Stimulated activated CD4-positive, alpha-beta T cell treated with anti-CD3 and anti-CD28 coated beads, TNF-alpha, amount 100 ng/mL, for 1 hour (primary cell): Measurements from ENCODE around the gene SLC9A9.
"Not testable (repeated sequence)": the region's sequence is repeated elsewhere in the genome, so short reads cannot be mapped to it uniquely, and the experiment has no call there.

Experiments
- DNase-seq, 3 donors: peaks; one replicate each; pipeline ENCODE4 v3.0.0-alpha.2; 2020; ENCODE audit warnings: low read depth in 3 of 3, low spot score in 1 of 3

Gene SLC9A9

DNA sequence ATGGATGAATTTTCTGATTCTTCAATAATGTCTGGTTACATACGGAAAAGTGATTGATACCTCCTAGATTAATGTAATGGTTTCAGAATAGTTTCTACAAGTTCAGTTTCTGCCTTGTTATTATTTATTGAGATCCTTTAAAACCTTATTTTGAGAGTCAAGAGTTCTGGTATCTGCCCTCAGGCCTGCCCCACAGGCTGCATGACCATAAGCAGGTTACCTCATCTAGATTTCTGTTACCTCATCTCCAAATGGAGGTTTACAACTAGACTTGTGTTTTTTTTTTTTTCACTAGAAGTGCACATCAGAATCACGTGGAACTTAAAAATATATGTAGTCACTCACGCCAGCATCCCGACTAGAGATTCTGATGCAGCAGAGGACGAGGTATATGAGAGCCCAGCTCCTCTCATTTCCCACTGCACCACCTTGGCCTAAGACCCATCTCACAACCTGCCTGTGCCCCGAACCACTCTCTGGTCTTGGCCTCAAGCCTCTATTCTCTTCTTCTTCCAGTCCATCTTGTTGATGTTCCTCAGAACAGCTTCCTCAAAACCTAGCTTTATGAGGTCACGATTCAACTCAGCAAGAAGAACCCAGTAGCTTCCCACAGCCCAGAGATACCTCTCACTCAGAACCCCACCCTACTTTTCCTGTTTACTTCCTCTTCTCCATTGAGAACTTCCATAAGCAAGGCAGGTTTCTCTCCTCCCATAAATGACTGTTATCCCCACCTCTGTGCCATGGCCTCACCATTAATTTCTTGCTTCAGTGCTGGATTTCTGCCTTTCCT lies 375.3 kb downstream of the SLC9A9 start:
- no peak for DNase-seq

DNA sequence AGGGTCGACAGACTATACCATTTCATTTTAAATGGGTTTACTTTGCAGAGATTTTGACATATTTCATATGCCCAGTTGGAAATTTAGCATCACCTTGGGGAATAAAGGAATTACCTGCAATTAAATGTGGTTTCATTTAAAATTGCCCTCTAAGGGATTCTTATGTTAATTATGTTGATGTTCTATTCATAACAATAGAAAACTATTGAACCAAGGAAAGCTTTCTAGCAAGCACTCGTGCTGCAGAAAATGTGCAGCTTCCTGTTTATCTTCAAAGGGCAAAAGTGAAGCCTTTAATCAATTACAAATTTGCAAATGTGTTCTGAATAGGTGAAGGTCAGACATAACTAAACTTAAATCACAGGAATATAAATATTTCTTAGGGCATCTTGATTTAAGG lies 376.6 kb downstream of the SLC9A9 start:
- DNase-seq, result no peak

DNA sequence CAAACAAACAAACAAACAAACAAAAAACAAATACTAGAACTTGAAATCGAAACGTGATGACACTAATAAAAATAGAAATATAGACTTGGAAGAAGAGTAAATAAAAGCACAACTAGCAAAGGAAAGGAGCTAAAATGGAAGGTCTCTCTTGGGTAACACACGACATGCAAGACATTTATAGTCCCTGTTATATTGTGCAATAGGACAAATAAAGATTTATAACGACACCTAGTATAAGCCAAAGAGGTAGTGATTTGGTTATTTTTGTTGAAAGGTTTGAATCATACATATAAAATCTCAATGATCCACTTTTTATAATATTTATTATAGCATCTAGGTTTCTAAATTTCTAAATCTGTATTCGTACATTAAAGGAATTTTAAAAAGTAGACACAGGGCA lies 379.1 kb downstream of the SLC9A9 start:
- DNase-seq, result no peak

DNA sequence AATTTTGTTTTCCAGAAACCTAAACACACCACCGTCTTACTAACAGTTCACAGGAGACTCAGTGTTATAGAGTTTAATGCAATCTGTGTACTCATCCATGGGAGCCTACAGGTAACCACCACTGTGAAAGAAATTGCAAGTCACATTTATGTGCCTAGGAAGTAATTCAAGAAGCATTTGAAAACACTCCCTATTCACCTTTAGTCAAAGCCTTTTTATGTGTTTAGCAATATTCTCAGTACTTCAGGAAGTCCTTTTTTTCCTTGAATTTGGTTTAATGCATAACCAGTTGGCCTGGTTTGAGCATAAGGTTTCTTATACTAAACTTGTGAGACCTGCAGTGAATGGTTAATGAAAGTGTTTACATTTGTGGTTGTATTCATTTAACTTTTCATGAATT lies 382.6 kb downstream of the SLC9A9 start:
- no peak for DNase-seq

DNA sequence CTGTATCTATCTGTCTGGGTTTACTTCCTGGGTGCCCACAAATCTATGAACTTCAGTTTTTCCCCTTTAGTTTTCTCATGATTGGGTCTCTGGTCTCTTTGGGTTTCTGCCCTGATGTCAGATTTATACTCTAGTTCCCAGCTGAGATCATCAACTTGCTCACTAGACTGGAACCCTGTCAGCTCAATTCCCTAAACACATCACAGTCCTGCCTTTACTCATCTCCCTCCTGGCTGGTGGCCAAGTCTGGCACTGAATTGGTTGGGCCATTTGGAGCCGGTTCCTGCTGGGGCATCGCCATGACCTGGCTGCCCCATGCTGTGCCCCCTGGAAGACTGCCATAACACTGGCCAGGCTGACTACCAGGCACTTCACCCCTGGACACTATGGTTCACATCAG lies 383.4 kb downstream of the SLC9A9 start:
- DNase-seq, result no peak

DNA sequence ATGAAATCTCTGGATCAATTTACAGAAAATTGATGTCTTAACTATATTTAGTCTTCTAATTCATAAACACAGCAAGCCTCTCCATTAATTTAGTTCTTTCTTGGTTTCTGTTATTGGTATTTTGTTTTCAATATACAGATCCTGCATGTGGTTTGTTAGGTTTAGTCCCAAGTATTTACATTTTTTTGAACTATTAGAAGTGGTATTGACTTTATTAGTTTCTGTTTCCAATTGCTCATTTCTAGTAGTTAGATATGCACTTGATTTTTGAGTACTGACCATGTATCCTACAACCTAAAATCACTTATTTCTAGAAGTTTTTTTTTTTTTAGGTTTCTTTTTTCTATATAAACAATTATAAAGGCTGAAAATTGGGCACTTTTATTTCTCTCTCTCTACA lies 392.8 kb downstream of the SLC9A9 start:
- no peak for DNase-seq

DNA sequence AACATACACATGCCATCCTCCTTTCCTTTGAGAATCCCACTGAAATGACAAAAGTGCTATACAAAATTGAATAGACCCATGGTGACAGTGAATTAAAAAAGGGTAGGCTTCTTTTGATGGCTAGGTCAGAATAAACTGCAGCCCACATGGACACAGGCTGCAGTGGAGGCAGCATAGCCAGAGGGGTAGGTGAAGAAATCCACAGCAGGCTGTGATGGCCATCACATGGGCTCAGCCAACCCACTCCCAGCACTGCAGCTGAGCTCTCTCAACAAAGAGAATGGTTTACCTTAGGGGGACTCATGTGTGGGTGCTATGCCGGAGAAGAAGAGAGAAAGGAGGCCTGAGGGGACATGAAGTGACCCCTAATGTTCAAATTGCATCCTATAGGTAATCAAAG lies 397.6 kb downstream of the SLC9A9 start:
- DNase-seq, result no peak

DNA sequence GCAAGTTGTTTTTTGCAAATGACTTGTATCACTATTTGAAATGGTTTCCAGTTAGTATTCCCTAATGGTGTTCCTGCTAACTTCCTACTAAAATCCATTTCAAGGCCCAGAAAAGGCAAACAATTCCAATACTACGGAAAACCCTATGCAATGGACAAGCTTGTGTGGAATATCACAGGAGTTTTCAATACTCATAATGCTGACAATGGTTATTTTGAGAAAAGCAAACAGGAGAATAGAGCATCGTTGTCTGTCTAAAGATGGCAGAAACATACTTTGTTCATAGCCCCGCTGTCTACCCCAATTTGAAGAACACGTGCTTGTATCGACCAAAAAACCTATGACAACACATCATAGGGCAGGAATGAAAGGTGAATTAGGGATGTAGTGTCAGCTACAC lies 400.8 kb downstream of the SLC9A9 start:
- no peak for DNase-seq

DNA sequence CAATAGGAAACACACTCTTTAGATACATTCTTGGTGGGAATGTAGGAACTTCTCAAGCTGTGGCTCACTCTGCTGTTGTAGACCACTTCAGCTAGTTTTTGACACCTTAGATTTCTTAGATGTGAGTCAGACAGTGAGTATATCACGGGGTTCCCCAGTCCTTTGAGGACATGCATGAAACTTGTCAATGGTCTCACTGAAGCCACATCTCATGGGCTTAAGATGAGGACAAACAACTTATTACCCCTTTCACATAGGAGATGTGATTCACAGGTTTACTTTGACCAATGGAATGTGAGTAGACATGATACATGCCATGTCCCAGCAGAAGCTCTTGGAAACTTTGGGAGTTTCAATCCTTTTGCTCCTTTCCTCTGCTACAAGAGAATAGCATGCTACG lies 403.1 kb downstream of the SLC9A9 start:
- DNase-seq, result no peak

DNA sequence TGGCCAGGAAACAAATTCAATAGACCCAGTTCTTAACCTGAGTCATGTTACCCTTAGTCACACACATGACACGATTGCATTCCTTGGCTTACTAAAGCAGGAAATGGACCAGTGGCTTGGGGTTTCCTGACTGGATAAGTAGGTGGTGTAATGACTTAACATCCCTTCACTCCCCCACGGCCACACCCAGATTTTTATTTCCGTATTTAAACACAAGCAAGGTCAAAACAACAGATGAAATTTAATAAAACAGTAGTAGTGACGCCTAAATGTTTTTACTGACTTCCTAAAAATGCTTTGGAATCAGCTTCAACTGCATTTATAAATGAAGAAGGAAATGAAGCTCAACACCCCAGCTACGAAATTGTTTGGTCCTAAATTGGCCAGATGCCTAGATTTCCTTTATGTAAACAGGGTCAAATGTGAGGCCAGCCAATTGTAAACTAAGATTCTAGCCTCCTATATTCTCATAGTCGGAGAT lies 404.4 kb downstream of the SLC9A9 start:
- DNase-seq, result no peak

DNA sequence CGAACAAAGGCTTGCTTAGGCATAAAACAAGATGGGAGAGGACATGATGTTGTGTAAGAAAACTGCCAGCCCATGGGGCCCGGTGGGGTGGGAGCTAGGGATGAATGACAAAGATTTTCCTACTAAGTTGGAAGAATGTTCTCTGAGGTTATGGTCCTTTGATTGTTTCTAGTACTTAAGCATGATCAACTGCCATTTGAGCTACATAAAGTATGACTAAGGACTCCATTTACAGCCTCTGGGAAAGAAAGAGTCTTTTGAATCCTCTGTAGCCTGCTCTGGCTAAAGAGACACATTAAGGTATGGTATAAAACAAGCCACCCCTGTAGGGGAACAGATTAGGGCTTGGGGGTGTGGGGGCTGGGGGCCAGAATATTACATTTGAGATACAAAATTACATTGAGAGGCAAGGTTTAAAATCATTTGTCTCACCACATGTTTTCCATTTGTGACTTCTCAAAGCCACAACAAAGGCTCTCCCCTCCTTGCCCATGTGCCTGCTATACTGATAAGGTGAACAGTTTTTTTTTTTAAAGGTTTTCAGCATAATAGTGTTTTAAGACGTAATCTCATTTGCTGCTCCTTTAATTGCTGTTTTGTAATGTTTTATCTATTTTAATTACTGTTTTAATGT lies 405.3 kb downstream of the SLC9A9 start:
- DNase-seq, result no peak

DNA sequence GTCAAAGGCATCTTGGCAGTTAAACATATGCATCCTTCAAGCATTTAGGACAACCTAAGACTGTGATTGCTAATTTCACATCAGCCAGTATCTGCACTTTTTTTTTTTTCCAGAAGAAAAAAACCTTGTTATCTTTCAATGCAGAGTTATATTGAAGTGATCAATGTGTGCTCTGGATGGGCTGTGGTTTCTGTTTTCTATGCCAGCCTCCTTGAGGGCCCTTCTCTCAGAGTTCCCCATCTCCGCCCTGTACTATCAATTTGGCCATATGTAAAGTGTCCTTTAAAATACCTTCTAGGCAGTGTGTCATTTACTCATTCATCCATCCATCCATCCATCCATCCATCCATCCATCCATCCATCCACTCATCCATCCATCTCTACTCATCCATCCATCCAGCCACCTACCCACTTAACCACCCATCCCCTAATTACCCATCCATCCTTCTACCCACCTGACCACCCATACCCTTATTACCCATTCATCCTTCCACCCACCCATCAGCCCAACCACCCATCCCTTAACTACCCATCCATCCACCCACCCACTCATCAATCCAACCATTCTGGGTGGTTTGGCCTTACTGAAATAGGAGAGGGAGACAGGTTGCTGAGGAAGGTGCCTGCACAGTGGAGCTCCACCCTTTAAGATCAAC lies 406.6 kb downstream of the SLC9A9 start:
- DNase-seq, result no peak

DNA sequence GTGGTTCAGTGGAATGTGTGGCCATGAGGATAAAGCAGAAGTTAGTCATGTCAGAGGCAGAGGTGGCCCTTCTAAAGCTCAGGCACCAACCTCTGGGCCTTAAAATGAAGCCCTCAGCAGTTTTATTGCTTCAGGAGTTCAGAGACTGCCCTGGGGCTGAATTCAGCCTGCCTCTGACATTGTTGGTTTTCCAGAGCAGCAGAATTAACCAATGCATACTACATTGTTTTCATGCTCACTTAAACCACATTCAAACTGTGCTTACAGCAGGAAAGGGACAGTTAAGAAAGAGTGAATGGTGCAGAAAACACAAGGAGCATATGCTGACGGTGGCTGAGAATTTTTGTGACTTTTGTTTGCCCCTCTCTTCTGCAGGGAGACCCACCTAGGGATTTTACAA lies 408.5 kb downstream of the SLC9A9 start:
- DNase-seq, result no peak

DNA sequence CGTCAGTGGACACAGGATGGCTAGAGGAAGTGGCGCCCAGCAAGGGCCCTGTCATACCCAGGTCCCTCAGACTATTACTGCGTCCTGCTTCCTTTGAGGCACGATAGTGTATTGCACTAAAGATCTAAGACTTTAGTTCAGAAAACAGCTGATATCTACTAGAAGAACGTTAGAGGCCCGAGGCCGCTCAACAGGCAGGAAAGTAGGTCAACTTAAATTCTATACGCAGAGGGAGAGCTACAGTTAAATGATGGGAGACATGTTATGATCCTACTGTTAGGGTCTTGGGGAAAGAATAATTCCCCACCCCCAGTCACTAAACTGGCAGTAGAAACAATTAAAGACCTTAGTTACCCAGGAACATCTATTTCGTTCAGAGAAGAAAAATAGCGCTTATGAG lies 410.9 kb downstream of the SLC9A9 start:
- no peak for DNase-seq

DNA sequence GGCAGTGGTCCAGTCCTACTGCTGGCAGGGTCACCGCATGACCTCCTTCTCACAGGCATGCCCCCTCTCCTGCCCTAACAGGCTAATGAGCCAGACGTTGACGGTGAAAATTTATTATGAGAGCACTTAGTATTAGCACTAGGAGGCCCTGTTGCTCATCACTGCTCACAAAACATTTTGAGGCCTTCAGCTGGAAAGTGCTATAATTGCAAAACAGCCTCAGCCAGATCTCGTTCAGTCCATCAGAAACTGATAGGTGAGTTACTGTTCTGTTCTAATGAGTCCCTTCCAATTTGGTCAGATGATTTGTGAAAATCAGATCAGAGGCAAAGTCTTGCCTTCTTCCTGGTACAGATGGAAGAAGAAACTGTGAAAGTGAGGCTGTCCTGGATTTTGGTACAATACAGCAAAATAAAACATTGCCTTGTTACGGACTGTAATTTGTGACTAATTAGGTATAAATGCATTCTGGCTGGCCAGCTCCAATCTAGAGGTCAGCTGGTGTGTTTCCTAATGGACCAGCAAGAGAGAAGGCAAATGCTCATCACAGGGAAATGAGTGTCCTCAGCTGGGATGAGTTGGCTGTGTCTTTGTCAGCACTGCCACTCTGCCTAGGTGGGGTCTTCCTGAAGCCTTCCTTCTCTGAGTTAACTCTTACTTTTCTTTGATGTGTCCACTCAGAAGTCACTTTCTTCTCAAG lies 411.9 kb downstream of the SLC9A9 start:
- no peak for DNase-seq

DNA sequence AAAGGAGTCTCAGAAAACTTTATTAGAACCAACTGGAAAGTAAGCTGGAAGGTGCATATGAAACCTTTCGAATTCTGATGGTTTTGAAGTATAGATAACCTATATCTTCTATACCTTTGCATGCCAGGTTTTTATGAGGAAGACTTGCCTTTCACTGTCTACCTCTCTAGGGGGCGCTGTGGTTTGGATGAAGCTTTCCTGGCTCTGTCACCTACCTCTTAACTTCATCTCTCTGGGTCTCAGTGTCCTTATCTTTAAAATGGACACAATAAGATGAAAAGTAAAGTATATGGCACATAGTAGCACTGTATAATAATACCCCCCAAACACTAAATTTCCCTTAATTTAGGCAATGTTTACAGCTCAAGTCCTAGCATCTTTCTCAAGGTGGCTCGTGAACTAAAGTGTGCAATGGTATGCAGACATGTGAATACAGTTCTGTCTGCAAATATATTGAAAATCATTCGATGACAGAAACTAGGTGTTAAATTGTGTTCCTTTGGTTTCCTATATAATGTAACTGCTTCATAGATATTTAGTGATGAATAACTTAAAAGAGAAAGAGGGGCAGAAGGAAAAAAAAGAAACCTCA lies 414.4 kb downstream of the SLC9A9 start:
- no peak for DNase-seq

DNA sequence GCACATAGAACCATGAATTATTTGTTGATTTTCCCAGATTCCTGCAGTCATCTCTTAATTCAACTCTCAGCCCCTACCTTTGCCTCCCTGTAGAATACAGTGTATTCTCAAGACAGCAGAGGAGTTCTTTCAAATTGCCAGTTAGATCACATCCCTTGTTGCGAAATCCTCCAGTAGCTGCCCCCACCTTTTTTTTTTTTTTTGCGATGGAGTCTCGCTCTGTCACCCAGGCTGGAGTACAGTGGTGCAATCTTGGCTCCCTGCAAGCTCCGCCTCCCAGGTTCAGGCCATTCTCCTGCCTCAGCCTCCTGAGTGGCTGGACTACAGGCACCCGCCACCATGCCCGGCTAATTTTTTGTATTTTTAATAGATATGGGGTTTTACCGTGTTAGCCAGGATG lies 417.0 kb downstream of the SLC9A9 start:
- DNase-seq, result not testable (repeated sequence)

DNA sequence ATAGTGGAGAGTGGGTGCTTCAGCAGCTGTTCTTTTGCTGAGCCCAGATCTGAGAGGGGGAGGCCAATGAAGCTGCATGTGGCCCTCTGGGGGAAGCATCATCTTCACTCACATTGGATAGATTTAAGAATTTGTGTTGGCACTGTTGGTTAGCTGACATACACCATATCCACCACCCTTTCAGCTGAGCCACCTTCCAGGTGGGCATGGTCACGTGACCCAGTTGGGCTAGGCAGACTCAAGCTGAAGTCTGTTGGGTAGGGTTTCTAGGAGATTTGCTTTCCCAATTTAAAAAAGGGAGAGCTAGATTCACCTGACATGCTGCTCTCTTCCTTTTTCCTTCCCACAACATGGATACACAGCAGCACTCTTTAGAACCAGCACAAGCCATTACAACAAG lies 417.7 kb downstream of the SLC9A9 start:
- no peak for DNase-seq

DNA sequence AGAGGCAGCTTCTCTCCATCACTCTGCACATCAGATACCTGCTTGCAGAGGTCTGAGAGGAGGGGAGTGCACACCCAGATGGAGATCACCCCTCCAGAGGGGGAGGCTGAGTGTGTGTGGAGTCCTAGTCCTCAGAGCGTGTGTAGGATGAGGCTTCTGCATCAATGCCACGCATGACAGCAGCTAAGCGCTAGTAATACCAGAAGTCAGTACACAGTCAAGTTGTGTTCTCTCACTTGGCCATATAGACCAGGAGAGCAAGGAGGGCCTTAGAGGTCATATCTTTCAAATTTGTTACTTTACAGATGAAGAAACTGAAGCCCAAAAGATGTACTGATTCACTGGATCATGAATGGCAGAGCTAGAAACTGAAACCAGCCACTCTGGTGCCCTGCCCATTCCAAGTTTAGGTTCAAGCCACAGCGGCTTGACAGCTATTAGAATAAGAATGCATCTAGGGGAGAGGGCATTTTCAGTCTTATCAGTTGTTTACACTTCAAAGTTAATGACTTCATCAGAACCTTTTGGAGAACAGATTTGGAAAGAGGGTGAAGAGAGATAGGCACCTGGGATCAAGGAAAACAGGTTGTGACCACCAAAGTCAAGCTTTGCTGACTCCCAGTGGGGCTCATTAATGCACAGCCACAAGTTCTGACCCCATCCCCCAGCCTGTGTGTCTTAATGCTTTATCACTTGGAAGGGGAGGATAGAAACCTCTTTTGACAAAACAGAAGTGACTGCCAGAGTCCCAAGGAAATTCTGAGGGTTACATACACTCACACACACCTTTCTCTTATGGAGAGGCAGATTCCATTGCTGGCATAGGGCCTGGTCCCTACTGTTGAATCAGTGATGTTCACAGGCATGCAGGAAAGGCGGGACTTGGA lies 418.4 kb downstream of the SLC9A9 start:
- DNase-seq, result no peak

DNA sequence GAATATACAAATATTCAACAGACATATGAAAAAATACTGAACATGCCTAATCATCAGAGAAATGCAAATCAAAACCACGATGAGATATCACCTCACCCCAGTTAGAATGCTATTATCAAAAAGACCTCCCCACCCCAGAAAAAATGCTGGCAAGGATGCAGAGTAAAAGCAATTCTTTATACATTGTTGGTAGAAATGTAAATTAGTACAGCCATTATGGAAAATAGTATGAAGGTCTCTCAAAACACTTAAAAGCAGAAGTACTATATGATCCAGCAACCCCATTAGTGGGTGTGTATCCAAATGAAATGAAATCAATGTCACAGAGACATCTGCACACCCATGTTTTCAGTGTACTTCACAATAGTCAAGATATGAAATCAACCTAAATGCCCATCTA lies 420.0 kb downstream of the SLC9A9 start:
- DNase-seq, result no peak
